Lung (tissue), 12 donors: ENCODE data around the gene ZNF28. TPM values are rescaled to one million over a fixed set of nuclear protein-coding genes. Genes with fewer than 3 reads are reported as not detected.
A peak's percentile ranks its signal among the peaks of the same experiment; 100 is the strongest.
"Not testable (repeated sequence)": the region's sequence is repeated elsewhere in the genome, so short reads cannot be mapped to it uniquely, and the experiment has no call there.

Experiments used
- ATAC-seq: fragments of 200-7000 bp; cut with Tn5 transposase; one replicate; pipeline ENCODE4 v1.9.1; 2020; ENCODE audit warnings: moderate number of reproducible peaks; ENCODE audit not compliant: insufficient read depth, low FRiP score
- DNase-seq, 3 donors: peaks; one replicate each; pipeline ENCODE4 v3.0.0-alpha.2; 2013 to 2017
- H3K27ac ChIP-seq, 2 donors: one replicate each; pipeline ENCODE4 v1.5.1; 2013; ENCODE audit warnings: mild to moderate bottlenecking in 2 of 2, moderate library complexity in 2 of 2, control low read depth in 1 of 2, inconsistent platforms in 1 of 2, low read depth in 1 of 2, low read length in 1 of 2
- H3K27me3 ChIP-seq, 3 donors: one replicate each; pipeline ENCODE4 v1.5.1; 2013; ENCODE audit warnings: low read length in 2 of 3; ENCODE audit not compliant: control insufficient read depth in 3 of 3, insufficient read depth in 3 of 3
- H3K36me3 ChIP-seq, 4 donors: one replicate each; pipeline ENCODE4 v1.5.1; 2013; ENCODE audit warnings: low read length in 4 of 4, mild to moderate bottlenecking in 1 of 4, moderate library complexity in 1 of 4; ENCODE audit not compliant: control insufficient read depth in 4 of 4, insufficient read depth in 4 of 4
- H3K4me1 ChIP-seq, 5 donors: one replicate each; pipeline ENCODE4 v1.5.1; 2013; ENCODE audit warnings: low read length in 5 of 5, mild to moderate bottlenecking in 2 of 5, moderate library complexity in 1 of 5; ENCODE audit not compliant: control insufficient read depth in 5 of 5, insufficient read depth in 5 of 5
- H3K4me3 ChIP-seq: one replicate; pipeline ENCODE4 v1.5.1; 2013; ENCODE audit warnings: mild to moderate bottlenecking, control low read depth, moderate library complexity
- H3K9ac ChIP-seq, 2 donors: one replicate each; pipeline ENCODE4 v1.5.1; 2013; ENCODE audit warnings: low read length in 2 of 2, control low read depth in 1 of 2; ENCODE audit not compliant: insufficient read depth in 1 of 2
- H3K9me3 ChIP-seq, 4 donors: one replicate each; pipeline ENCODE4 v1.5.1; 2013; ENCODE audit warnings: low read length in 3 of 4, mild to moderate bottlenecking in 1 of 4, moderate library complexity in 1 of 4; ENCODE audit not compliant: control insufficient read depth in 4 of 4, insufficient read depth in 3 of 4
- CTCF ChIP-seq: IDR thresholded peaks from 2 replicates; pipeline ENCODE4 v1.5.1; 2012; ENCODE audit warnings: mild to moderate bottlenecking; ENCODE audit errors: control extremely low read depth, extremely low read depth
- WGBS, 2 donors: extraction: QIAGEN DNeasy Blood & Tissue Kit; methylation state at CpG; one replicate each; pipeline ENCODE4 v1.1.7; 2013; 5-methylcytosine and 5-hydroxymethylcytosine counted together
- polyA plus RNA-seq, 2 donors: library from polyadenylated mRNA; stranded (reverse); fragments of 200-250 nt; gene quantifications; one replicate each; pipeline ENCODE4 v1.2.1, GENCODE V29; 2013
- total RNA-seq, 2 donors: library from RNA; depleted of rRNA in 1 of 2; stranded (reverse); fragments of >200 nt in 1 of 2; gene quantifications; one replicate each; pipeline ENCODE4 v1.2.1, GENCODE V29; 2014 to 2021
- donor health status: control.
- donor health status: control.
- donor health status: Bipolar disorder and iron deficiency.
- donor health status: healthy.
- donor health status: DM: yes; HTN: yes; CAD: no.

Gene ZNF28
- total and polyA plus RNA-seq, 4 donors = 3.0 to 22.1 (median 12.0) TPM

GRCh38 chr19:52786078-52786463, 35.4 kb downstream of the ZNF28 start:
- H3K27me3 ChIP-seq = no peaks in the 10 kb centered on the region
- H3K27ac ChIP-seq = peak overlapping the region; percentile 49 to 76
- peak overlapping the region in 1 of 2 donors; percentile 37 for H3K9ac ChIP-seq
- no peak for TF ChIP-seq CTCF
- H3K4me1 ChIP-seq = peaks cover 0 to 1% (median 0%) of the 10 kb centered on the region in 5 donors
- H3K9me3 ChIP-seq = peaks cover 0 to 8% (median 0%) of the 10 kb centered on the region in 4 donors
- H3K36me3 ChIP-seq = no peaks in the 10 kb centered on the region
- 4 to 6% methylated on average over 23 of the region's 23 CpGs for WGBS, 2 donors
- ATAC-seq = no peak
- peak in 2 of 3 donors; percentile 0 to 12 for DNase-seq
- peak overlapping the region; percentile 76 for H3K4me3 ChIP-seq

- H3K27ac ChIP-seq = no peak overlapping the region
- no peak overlapping the region for H3K9ac ChIP-seq
- DNase-seq = no peak
These were observed 35.9 kb downstream of the ZNF28 start for GRCh38 chr19:52785506-52785905.

GRCh38 chr19:52782864-52783263, 38.6 kb downstream of the ZNF28 start:
- not testable (repeated sequence) for ATAC-seq

More at GRCh38 chr19:52785506-52785905, 35.9 kb downstream of the ZNF28 start:
- TF ChIP-seq CTCF = no peak
- H3K9me3 ChIP-seq = peaks cover 0 to 6% (median 0%) of the 10 kb centered on the region in 4 donors
- no peak for ATAC-seq
- no peak overlapping the region for H3K4me3 ChIP-seq
- H3K36me3 ChIP-seq = no peaks in the 10 kb centered on the region
- no peaks in the 10 kb centered on the region for H3K27me3 ChIP-seq
- H3K4me1 ChIP-seq = peaks cover 0 to 1% (median 0%) of the 10 kb centered on the region in 5 donors
- WGBS, 2 donors = 88 to 100% methylated on average over 3 of the region's 3 CpGs

GRCh38 chr19:52778811-52779210, 42.6 kb downstream of the ZNF28 start:
- TF ChIP-seq CTCF = no peak
- no peak overlapping the region for H3K27ac ChIP-seq
- H3K4me1 ChIP-seq = no peaks in the 10 kb centered on the region
- H3K36me3 ChIP-seq = peaks cover 0 to 11% (median 4%) of the 10 kb centered on the region in 4 donors
- H3K9me3 ChIP-seq = peaks cover 0 to 10% (median 0%) of the 10 kb centered on the region in 4 donors
- no peak overlapping the region for H3K9ac ChIP-seq
- ATAC-seq (no peak), DNase-seq (no peak)
- H3K4me3 ChIP-seq = no peak overlapping the region
- 58 to 71% methylated on average over 3 of the region's 3 CpGs for WGBS, 2 donors
- no peaks in the 10 kb centered on the region for H3K27me3 ChIP-seq

More at GRCh38 chr19:52782864-52783263, 38.6 kb downstream of the ZNF28 start:
- not testable (repeated sequence) for DNase-seq, H3K27ac ChIP-seq, H3K9me3 ChIP-seq, H3K27me3 ChIP-seq, H3K36me3 ChIP-seq, H3K4me1 ChIP-seq, H3K4me3 ChIP-seq, H3K9ac ChIP-seq
- WGBS, 2 donors = 88 to 90% methylated on average over 2 of the region's 2 CpGs

GRCh38 chr19:52756447-52756846, 65.0 kb downstream of the ZNF28 start:
- H3K9me3 ChIP-seq, DNase-seq, H3K36me3 ChIP-seq, H3K9ac ChIP-seq, H3K27ac ChIP-seq, H3K27me3 ChIP-seq, H3K4me3 ChIP-seq, ATAC-seq, H3K4me1 ChIP-seq: not testable (repeated sequence)
- 90 to 91% methylated on average over 2 of the region's 2 CpGs for WGBS, 2 donors
